Mucosa of gallbladder (tissue), 1 donor: ENCODE data around the gene TCIRG1. TPM values are rescaled to one million over a fixed set of nuclear protein-coding genes. Genes with fewer than 3 reads are reported as not detected.

Experiments used
- DNase-seq: peaks from one replicate; pipeline ENCODE4 v3.0.0-alpha.2; 2020; ENCODE audit warnings: low spot score
- total RNA-seq: library from RNA; stranded (reverse); gene quantifications from one replicate; pipeline ENCODE4 v1.2.1, GENCODE V29; 2021
- donor health status: DM: no; HTN: no; CAD: no.

TCIRG1 gene
- total RNA-seq, 1 donor from 2014 or later, result 151 TPM

- no peak for DNase-seq
Observed at GRCh38 chr11:68037411-68038225, 1.2 kb upstream of the TCIRG1 start.

- DNase-seq, result no peak
Observed at GRCh38 chr11:68038226-68038717, 553 bp upstream of the TCIRG1 start.

GRCh38 chr11:68039526-68040086, 781 bp downstream of the TCIRG1 start:
- DNase-seq, result no peak

- DNase-seq, result no peak
Observed at GRCh38 chr11:68040101-68040956, 1.5 kb downstream of the TCIRG1 start.

- no peak for DNase-seq
Observed at GRCh38 chr11:68040957-68041591, 2.2 kb downstream of the TCIRG1 start.

- no peak for DNase-seq
Observed at GRCh38 chr11:68041617-68042218, 2.9 kb downstream of the TCIRG1 start.

GRCh38 chr11:68042219-68043028, 3.6 kb downstream of the TCIRG1 start:
- no peak for DNase-seq

- no peak for DNase-seq
Observed at GRCh38 chr11:68043029-68043348, 4.2 kb downstream of the TCIRG1 start.

GRCh38 chr11:68043349-68044144, 4.7 kb downstream of the TCIRG1 start:
- no peak for DNase-seq

GRCh38 chr11:68044145-68044813, 5.5 kb downstream of the TCIRG1 start:
- no peak for DNase-seq

GRCh38 chr11:68044898-68045351, 6.1 kb downstream of the TCIRG1 start:
- no peak for DNase-seq

- DNase-seq, result no peak
Observed at GRCh38 chr11:68047437-68048290, 8.8 kb downstream of the TCIRG1 start.

GRCh38 chr11:68048681-68049508, 10.1 kb downstream of the TCIRG1 start:
- no peak for DNase-seq

GRCh38 chr11:68049509-68050370, 10.9 kb downstream of the TCIRG1 start:
- no peak for DNase-seq

GRCh38 chr11:68050371-68050841, 11.6 kb downstream of the TCIRG1 start:
- DNase-seq, result no peak
